IPS-18a (cell line): ENCODE results near the gene AIRE.
"Not testable (repeated sequence)": the region's sequence is repeated elsewhere in the genome, so short reads cannot be mapped to it uniquely, and the experiment has no call there.

Experiments
- H3K27ac ChIP-seq: one replicate; pipeline ENCODE4 v1.5.1; 2013; ENCODE audit warnings: low read length
- H3K27me3 ChIP-seq: one replicate; pipeline ENCODE4 v1.6.1; 2013; ENCODE audit warnings: mild to moderate bottlenecking, low read length; ENCODE audit not compliant: control insufficient read depth, insufficient read depth
- H3K36me3 ChIP-seq: one replicate; pipeline ENCODE4 v1.6.1; 2013; ENCODE audit warnings: low read depth, low read length; ENCODE audit not compliant: control insufficient read depth
- H3K4me1 ChIP-seq: one replicate; pipeline ENCODE4 v1.6.1; 2013; ENCODE audit warnings: low read depth, low read length; ENCODE audit not compliant: control insufficient read depth
- H3K4me3 ChIP-seq: one replicate; pipeline ENCODE4 v1.5.1; 2013; ENCODE audit warnings: low read length
- H3K9ac ChIP-seq: one replicate; pipeline ENCODE4 v1.6.1; 2013; ENCODE audit warnings: mild to moderate bottlenecking, low read length, moderate library complexity
- H3K9me3 ChIP-seq: one replicate; pipeline ENCODE4 v1.6.1; 2013; ENCODE audit warnings: low read depth, low read length; ENCODE audit not compliant: control insufficient read depth

AIRE gene

GRCh38 chr21:44302573-44303401, 17.1 kb downstream of the AIRE start:
- not testable (repeated sequence) for H3K36me3 ChIP-seq, H3K4me1 ChIP-seq, H3K4me3 ChIP-seq, H3K9me3 ChIP-seq, H3K9ac ChIP-seq, H3K27ac ChIP-seq, H3K27me3 ChIP-seq

GRCh38 chr21:44303490-44303981, 17.9 kb downstream of the AIRE start:
- Histone ChIP-seq H3K9ac (no peak overlapping the region), H3K4me1 (no peaks in the 10 kb centered on the region), H3K27ac (no peak overlapping the region), H3K36me3 (no peaks in the 10 kb centered on the region), H3K27me3 (peaks cover 2% of the 10 kb centered on the region), H3K9me3 (no peaks in the 10 kb centered on the region), H3K4me3 (no peak overlapping the region)

GRCh38 chr21:44304011-44304616, 18.4 kb downstream of the AIRE start:
- H3K9ac ChIP-seq = no peak overlapping the region
- H3K27ac ChIP-seq = no peak overlapping the region
- no peaks in the 10 kb centered on the region for H3K27me3 ChIP-seq
- no peak overlapping the region for H3K4me3 ChIP-seq
- H3K9me3 ChIP-seq = no peaks in the 10 kb centered on the region
- no peaks in the 10 kb centered on the region for H3K4me1 ChIP-seq
- H3K36me3 ChIP-seq = no peaks in the 10 kb centered on the region

GRCh38 chr21:44304877-44305293, 19.2 kb downstream of the AIRE start:
- Histone ChIP-seq H3K9ac (no peak overlapping the region), H3K4me3 (no peak overlapping the region)

GRCh38 chr21:44305691-44306090, 20.0 kb downstream of the AIRE start:
- H3K36me3 ChIP-seq = no peaks in the 10 kb centered on the region
- no peak overlapping the region for H3K4me3 ChIP-seq
- H3K4me1 ChIP-seq = no peaks in the 10 kb centered on the region
- no peaks in the 10 kb centered on the region for H3K9me3 ChIP-seq
- no peak overlapping the region for H3K9ac ChIP-seq
- no peaks in the 10 kb centered on the region for H3K27me3 ChIP-seq
- H3K27ac ChIP-seq = no peak overlapping the region

More at GRCh38 chr21:44304877-44305293, 19.2 kb downstream of the AIRE start:
- Histone ChIP-seq H3K36me3 (no peaks in the 10 kb centered on the region), H3K27me3 (no peaks in the 10 kb centered on the region), H3K4me1 (no peaks in the 10 kb centered on the region), H3K27ac (no peak overlapping the region), H3K9me3 (no peaks in the 10 kb centered on the region)

- Histone ChIP-seq H3K27me3 (no peaks in the 10 kb centered on the region), H3K4me1 (no peaks in the 10 kb centered on the region), H3K36me3 (peaks cover 7% of the 10 kb centered on the region), H3K27ac (no peak overlapping the region), H3K9ac (no peak overlapping the region), H3K4me3 (no peak overlapping the region), H3K9me3 (no peaks in the 10 kb centered on the region)
Measured at GRCh38 chr21:44306936-44307704, 21.4 kb downstream of the AIRE start.

- no peaks in the 10 kb centered on the region for H3K4me1 ChIP-seq
- peaks cover 7% of the 10 kb centered on the region for H3K36me3 ChIP-seq
- no peak overlapping the region for H3K4me3 ChIP-seq
- no peaks in the 10 kb centered on the region for H3K9me3 ChIP-seq
- no peak overlapping the region for H3K27ac ChIP-seq
- H3K27me3 ChIP-seq = no peaks in the 10 kb centered on the region
- no peak overlapping the region for H3K9ac ChIP-seq
Measured at GRCh38 chr21:44310628-44311507, 25.2 kb downstream of the AIRE start.

- H3K4me3 ChIP-seq = no peak overlapping the region
- H3K9me3 ChIP-seq = no peaks in the 10 kb centered on the region
- H3K9ac ChIP-seq = no peak overlapping the region
- H3K4me1 ChIP-seq = no peaks in the 10 kb centered on the region
- H3K27me3 ChIP-seq = no peaks in the 10 kb centered on the region
- H3K27ac ChIP-seq = no peak overlapping the region
- peaks cover 7% of the 10 kb centered on the region for H3K36me3 ChIP-seq
Measured at GRCh38 chr21:44312089-44312488, 26.4 kb downstream of the AIRE start.

GRCh38 chr21:44312716-44313115, 27.0 kb downstream of the AIRE start:
- H3K9me3 ChIP-seq = no peaks in the 10 kb centered on the region
- no peaks in the 10 kb centered on the region for H3K27me3 ChIP-seq
- no peak overlapping the region for H3K27ac ChIP-seq
- H3K4me3 ChIP-seq = no peak overlapping the region
- H3K36me3 ChIP-seq = peaks cover 7% of the 10 kb centered on the region
- H3K4me1 ChIP-seq = no peaks in the 10 kb centered on the region
- no peak overlapping the region for H3K9ac ChIP-seq

GRCh38 chr21:44313451-44313850, 27.8 kb downstream of the AIRE start:
- no peaks in the 10 kb centered on the region for H3K9me3 ChIP-seq
- H3K4me3 ChIP-seq = no peak overlapping the region
- peaks cover 7% of the 10 kb centered on the region for H3K36me3 ChIP-seq
- no peak overlapping the region for H3K9ac ChIP-seq
- no peak overlapping the region for H3K27ac ChIP-seq
- no peaks in the 10 kb centered on the region for H3K27me3 ChIP-seq
- no peaks in the 10 kb centered on the region for H3K4me1 ChIP-seq

- Histone ChIP-seq H3K27me3 (no peaks in the 10 kb centered on the region), H3K4me1 (no peaks in the 10 kb centered on the region), H3K9me3 (no peaks in the 10 kb centered on the region), H3K4me3 (no peak overlapping the region), H3K27ac (no peak overlapping the region), H3K36me3 (peaks cover 7% of the 10 kb centered on the region), H3K9ac (no peak overlapping the region)
Measured at GRCh38 chr21:44314128-44314527, 28.5 kb downstream of the AIRE start.
